GM18508 (cell line): Measurements from ENCODE around the gene CSH1.
"Not testable (repeated sequence)": the region's sequence is repeated elsewhere in the genome, so short reads cannot be mapped to it uniquely, and the experiment has no call there.

ENCODE experiments used
- ATAC-seq: cut with Tn5 transposase; IDR thresholded peaks from one replicate; pipeline ENCODE4 v1.9.1; 2021; ENCODE audit warnings: moderate number of reproducible peaks; ENCODE audit not compliant: insufficient read depth, unreplicated experiment

Gene CSH1

GRCh38 chr17:63929860-63930766, 33.7 kb upstream of the CSH1 start:
- ATAC-seq = no peak

DNA sequence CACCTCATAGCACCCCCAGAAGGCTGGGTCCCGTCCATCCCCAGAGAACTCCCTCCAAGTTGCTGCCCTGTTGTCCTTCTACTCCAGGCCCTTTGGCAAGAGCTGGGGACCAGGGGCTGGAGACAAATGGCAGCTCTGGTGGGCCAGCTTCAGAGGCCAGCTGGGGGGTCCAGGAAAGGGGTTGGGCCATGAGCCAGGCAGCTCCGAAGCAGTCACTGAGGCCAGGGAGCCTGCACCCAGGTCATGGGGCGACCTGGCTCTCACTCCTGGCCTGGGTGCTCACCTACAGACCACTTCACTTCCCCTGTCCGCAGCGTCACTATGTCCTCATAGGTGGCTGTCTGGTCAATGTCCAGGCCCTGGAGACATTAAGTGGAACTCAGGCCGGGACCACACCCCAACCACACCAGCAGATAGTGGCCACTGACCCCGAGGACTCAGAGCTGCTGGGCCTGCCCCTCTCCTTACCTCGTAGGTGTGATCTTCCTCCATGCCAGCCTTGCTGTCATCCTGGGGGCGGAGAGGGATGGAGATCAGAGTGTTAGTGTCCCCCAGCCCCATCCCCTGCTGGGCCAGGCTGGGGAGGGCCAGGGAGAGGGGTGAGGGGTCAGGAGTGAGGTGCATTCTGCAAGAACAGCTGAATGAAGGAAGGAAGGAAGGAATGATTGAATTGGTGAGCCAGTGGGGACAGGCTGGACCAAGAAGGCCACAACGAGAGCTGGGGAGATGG, 32.8 kb upstream of the CSH1 start:
- ATAC-seq = no peak

DNA sequence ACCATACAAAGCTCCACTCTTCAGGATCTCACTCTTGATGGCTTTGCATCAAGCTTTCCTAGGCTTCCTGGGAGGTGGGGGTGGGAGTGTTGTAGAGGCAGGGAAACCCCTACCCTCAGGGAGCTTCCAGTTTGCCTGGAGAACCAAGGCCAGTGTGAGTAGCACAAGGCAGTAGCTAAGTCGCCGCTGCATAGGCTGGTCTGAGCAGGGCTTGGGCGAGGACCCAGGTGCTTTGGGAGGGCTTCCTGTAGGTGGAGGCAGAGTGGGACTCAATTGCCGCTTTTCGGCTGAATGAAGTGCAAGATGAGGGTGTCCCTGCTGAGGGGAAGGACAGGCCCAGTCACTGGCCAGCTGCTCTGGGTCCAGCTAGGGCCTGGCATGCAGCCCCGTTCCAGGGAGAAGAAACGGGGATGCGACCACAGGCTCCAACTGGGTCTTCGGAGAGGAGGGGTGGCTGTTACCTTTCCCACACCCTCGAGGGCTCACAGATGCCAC, 31.8 kb upstream of the CSH1 start:
- no peak for ATAC-seq

DNA sequence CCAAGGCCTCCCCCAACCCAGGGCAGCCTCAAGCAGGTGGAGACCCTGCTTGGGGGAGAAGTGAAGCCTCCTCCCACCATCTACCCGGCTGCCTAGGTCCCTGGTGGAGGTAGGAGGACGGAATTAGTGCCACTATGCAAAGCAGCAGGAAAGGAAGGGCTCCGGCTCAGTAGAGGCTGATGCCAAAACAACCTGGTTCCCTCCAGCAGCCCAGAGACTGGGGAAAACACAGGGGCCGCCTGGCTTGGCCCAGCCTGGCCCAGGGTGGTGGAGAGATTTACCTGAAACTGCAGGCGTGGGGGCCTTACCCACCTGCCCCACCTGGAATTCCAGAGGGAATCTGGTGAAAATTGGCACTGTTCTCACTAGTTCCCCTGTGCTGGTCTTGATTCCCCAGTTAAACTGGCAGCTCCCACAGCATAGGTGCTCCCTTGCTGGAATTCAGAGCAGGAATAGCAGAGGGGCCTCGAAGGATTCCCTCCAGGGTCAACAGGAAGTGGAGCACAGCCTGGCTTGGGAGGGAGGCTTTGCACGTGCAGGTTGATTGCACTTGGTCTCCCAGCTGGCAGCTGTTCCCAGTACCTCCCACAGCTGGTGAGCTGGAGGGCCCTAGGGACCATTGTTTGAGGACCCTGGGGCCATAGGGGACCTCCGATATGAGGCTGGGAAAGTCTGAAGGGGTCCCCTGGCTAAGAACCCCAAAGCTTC, 31.2 kb upstream of the CSH1 start:
- ATAC-seq = no peak

DNA sequence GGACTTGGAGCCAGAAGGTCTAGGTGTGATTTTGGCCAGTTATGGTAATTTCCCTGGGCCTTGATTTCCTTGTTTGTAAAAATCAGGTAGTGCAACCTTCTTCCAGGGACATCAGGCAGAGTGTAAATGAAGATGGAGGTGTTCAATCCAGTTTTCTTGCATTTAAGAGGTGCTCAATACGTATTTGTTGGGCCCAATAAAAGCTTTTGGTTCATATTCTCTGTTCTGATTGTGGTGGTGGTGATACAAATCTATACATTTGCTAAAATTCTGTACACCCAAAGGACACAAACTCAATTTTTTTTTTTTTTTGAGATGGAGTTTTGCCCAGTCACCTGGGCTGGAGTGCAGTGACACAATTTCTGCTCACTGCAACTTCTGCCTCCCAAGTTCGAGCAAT, 29.8 kb upstream of the CSH1 start:
- ATAC-seq = no peak

- no peak for ATAC-seq
Observed at GRCh38 chr17:63925615-63926014, 29.2 kb upstream of the CSH1 start.

- not testable (repeated sequence) for ATAC-seq
Observed at GRCh38 chr17:63922402-63922801, 26.0 kb upstream of the CSH1 start.

- not testable (repeated sequence) for ATAC-seq
Observed at GRCh38 chr17:63920779-63921178, 24.4 kb upstream of the CSH1 start.

DNA sequence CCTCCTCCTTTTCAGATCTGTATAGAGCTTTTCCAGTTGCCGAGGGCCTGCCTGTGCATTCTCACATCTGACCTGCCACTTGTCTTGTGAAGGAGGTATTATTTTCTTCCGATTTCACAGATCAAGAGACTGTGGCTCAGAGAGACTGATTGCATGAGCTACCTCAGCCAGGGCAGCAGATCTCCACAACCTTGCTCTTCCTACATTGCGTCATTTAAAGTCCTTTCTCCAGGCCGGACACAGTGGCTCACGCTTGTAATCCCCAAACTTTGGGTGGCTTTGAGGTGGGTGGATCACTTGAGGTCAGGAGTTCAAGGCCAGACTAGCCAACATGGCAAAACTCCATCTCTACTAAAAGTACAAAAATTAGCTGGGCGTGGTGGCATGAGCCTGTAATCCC, 23.7 kb upstream of the CSH1 start:
- not testable (repeated sequence) for ATAC-seq

GRCh38 chr17:63919311-63919723, 22.9 kb upstream of the CSH1 start:
- ATAC-seq = no peak

DNA sequence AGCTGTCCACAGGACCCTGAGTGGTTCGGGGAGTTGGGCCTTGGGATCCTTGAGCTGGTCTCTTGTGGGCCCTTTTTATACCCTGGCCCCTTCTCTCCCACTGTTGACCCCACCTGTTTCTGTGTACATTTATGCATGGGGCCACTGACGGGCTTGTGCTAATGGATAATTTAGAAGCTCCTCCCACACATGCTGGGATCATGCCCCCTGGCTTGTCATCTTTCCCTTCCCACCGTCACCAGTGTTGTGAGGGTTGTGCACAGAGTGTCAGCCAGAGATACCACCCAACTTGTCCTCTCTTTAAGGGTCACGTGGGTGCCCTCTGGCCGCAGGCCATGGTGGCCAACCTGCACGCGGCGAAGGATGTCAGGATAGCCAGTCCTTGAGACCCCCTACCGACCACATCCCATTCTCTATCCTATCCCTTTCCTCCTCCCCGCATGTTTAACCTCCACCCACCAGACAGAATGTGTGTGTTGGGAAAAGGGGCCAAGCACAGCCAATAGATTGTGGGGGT, 22.5 kb upstream of the CSH1 start, which contains the start of gene GH1:
Gene GH1, minus strand, starts transcription at position 51 of the 517 bp plus-strand sequence. CDS start 63 bp downstream, outside the sequence.
- not testable (repeated sequence) for ATAC-seq

- ATAC-seq = no peak
Observed at GRCh38 chr17:63918305-63918704, 21.9 kb upstream of the CSH1 start.

- ATAC-seq = no peak
Observed at GRCh38 chr17:63917646-63918045, 21.3 kb upstream of the CSH1 start.

GRCh38 chr17:63917206-63917605, 20.8 kb upstream of the CSH1 start:
- ATAC-seq = not testable (repeated sequence)

DNA sequence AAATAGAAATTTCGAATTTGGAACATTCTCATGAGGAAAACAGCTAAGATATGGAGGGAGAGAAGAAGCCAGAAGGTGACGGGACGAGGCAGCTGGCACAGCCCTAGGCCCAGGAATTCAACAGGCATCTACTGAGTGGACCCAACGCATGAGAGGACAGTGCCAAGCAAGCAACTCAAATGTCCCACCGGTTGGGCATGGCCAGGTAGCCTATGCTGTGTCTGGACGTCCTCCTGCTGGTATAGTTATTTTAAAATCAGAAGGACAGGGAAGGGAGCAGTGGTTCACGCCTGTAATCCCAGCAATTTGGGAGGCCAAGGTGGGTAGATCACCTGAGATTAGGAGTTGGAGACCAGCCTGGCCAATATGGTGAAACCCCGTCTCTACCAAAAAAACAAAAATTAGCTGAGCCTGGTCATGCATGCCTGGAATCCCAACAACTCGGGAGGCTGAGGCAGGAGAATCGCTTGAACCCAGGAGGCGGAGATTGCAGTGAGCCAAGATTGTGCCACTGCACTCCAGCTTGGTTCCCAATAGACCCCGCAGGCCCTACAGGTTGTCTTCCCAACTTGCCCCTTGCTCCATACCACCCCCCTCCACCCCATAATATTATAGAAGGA, 20.3 kb upstream of the CSH1 start:
- ATAC-seq = no peak

- ATAC-seq = not testable (repeated sequence)
Observed at GRCh38 chr17:63915753-63916152, 19.4 kb upstream of the CSH1 start.

DNA sequence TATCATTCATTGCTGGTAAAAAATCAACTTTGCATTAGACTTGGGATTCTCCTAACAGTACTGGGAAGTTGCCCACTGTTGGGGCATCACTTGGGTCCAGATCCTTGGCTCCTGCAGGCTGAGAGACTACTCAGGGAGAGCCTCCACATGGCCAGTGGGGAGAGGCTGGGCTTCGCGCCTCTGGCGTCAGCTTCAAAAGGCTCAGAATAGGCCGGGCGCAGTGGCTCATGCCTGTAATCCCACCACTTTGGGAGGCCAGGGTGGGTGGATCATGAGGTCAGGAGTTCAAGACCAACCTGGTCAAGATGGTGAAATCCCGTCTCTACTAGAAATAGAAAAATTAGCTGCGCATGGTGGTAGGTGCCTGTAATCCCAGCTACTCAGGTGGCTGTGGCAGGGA, 18.1 kb upstream of the CSH1 start:
- no peak for ATAC-seq

DNA sequence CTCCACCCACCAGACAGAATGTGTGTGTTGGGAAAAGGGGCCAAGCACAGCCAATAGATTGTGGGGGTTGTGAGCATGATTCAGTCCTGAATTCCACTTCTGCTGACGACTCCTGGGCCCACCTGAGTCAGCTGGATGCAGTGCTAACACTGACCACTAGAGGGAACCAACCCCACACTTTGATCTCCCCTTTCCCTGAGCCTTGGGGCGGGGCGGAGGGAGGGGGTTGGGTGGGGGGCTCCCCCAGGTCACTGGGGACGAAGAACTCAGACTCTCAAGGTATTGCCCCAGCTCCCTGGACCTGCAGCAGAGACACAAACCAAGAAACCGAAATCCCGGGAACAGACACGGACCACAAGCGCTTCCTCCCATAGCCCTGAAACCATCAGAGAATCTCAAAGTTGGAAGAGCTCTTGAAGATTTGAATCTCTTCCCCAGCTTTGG, 15.3 kb upstream of the CSH1 start:
- no peak for ATAC-seq

DNA sequence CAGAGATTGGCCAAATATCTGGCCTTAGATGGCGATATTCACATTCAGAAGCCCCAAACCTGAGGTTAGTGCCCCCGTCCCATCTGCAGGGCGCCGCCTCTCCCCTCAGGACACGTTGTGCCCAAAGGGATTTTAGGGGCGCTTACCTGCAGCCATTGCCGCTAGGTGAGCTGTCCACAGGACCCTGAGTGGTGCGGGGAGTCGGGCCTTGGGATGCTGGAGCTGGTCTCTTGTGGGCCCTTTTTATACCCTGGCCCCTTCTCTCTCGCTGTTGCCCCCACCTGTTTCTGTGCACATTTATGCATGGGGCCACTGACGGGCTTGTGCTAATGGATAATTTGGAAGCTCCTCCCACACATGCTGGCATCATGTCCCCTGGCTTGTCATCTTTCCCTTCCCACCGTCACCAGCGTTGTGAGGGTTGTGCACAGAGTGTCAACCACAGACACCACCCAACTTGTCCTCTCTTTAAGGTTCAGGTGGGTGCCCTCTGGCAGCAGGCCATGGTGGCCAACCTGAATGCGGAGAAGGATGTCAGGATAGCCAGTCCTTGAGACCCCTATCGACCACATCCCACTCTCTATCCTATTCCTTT, 14.8 kb upstream of the CSH1 start, which contains the start of gene CSHL1:
Gene CSHL1, minus strand, starts transcription at position 218 of the 595 bp plus-strand sequence. Its CDS starts 62 bp downstream, at position 156.
- no peak for ATAC-seq
